ENCODE results near the gene HIPK2.

The HIPK2 gene

DNA sequence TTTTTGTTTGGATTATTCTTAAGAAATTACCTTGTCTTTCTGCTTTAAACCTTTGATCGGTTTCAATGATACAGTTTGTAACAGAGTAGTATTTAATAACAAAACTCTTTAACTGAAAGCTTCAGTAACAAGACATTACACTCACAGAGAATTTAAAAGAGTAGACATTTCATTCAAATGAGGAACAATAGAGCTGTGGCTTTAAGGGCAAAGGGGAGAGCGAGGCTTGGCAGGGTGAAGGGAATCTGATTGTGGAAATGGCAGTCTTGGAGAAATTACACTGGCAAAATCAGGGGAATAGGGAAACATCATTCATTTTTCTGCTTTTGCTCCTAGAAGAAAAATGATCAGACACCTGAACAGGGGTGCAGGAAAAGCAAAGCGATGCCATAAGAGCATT is 5.1 kb upstream of the HIPK2 start:
- DNase-seq: no peak

DNA sequence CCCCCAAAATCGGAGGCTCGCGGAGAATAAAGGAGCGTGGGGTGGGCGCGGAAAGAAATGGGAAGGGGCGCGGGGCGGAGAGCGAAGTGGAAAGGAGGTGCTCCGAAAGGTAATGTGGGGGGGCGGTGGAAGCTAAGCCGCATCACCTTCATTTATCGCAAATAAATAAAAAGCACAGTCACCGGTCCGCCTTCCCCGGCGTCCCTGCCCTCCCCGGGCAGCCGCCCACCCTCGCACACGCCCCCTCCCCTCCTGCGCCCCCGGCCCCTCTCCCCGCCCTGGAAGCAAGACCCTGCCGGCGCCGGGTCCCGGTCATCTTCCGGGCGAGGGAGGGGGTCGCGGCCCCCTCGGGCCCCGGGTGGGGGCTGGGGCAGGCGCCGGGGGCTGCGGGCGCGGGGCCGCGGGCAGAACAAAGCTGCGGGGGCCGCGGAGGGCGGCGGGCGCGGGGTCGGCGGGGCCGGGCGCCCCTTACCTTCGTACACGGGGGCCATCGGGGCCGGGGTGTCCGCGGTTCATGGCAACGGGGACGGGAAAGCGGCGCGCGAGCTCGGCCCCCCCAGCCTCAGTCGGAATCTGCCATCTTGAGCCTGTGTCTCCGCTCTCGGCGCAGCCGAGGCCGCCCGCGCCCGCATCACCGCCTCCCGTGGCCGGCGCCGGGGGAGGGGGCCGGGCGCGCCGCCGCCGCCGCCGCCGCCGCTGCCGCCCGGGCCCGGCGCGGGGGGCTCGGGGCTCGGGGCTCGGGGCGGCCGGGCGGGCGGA is 486 bp downstream of the HIPK2 start:
- peak; percentile 31 for DNase-seq

DNA sequence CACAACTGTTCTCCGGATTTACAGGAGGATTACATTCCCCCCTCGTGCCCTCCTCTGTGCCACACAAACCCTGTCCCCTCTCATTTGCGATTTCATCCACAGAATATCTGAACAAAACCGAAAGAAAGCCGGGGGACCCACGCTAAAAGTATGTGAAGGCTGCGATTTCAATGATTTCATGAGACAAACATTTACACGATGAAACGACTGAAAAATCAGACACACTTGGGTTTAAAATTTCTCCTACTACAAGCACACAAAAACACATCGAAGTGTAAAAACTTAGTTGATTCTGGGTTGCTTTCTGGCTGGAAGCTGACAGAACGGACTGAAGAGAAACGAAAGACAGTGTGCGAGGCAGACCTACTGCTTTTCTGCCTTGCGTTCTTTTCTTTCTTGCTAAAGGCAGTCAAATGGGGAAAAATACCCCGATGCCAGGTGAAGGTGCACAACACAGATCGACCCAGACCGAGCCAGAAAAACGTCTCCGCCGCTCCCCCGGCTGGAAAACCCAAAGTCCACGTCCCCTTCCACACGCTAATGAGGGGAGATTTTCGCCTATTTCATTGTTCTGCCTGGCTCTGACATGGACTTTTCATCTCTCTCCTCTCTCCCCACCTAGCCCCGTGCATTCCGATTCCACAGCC is 1.2 kb downstream of the HIPK2 start:
- DNase-seq: no peak

DNA sequence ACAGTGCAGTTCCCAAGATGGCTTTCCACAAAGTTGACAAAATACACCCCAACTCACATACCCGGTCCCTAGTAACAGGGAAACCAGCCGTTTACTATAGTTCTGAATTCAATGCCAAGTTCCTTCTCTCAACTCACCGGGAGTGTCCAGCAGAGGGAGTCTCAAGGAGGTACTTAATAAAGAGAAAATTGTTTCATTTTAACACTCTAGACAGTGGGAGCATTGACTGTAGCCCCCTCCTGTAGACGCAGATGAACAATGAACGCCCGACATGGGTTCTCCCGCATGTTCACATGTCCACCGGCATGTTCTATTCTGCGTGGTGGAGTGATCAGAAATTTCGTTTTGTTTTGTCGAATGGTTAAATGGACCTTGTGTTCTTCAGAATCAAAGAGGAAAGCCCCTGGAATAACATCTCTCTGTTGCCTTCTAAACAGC is 1.9 kb downstream of the HIPK2 start:
- DNase-seq: peak; percentile 55

DNA sequence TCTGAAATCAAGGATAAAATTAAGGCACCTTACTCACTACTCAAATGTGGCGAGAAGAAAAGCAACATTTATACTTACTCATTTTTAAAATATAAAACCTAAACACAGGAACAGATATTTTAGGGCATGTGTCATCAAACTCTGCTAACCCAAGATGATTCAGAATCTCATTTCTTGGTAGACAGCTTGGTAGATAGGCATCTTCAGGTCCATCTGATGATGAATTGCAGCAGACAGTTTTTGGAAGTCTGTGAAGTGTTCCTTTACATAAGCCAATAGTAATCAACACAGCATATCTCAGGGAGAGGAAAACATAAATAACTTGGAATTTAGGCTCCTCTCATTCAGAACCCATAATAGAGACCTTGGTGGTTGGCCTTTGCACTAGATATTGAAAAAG is 3.4 kb downstream of the HIPK2 start:
- no peak for DNase-seq

DNA sequence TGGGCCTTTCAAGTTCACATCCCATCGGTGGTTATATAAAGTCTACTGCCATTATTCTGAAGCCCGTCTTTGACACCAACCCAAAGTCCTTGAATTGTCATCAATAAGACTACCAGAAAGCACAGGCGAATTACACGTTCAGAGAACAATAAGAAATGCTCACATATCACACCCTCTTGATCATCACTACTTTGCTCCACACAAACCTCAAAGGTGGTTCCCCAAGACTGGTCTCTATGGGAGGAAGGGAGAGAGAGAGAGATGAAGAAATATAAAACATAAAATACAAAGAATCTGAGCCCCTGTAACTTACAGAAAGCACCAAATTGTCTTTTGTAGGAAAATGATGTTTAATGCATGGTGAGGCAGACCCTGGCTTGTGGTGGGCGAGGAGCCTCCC is 4.4 kb downstream of the HIPK2 start:
- DNase-seq: no peak

DNA sequence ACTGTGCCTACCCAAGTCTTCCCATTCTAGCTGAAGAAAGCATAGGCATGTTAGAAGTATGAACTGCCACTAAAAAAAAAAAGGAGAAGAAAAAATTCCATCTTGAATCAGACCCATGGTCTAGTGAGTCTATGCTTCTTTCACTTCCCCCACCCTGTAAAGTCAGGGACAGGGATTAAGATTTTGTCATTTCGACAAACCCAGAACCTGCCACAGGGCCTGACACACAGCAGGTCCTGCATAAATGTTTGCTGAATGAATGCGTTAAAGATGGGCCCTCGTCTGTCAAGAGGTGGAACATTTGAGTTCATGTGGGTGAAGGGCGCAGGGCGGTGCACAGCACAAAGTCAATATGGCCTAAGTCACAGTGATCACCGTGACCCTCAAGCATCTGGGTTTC is 4.9 kb downstream of the HIPK2 start:
- no peak for DNase-seq

DNA sequence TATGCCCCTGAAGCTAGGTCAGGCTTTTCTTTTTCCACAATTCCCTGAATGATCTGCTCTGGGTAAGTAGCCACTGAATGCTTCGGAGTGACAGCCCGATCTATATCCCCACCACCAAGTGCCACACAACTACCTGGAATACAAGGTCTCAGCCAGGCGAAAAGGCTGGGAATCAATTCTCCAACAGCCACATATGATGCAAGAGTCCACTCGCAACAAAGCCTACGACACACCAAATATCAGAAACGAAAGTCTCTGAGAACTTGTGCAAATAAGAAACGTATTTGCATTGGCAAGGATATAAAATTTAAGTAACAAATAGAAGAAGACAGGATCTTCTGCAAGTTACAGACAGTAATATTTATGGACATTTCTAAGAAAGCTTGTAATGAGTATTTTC is 5.7 kb downstream of the HIPK2 start:
- DNase-seq: no peak

DNA sequence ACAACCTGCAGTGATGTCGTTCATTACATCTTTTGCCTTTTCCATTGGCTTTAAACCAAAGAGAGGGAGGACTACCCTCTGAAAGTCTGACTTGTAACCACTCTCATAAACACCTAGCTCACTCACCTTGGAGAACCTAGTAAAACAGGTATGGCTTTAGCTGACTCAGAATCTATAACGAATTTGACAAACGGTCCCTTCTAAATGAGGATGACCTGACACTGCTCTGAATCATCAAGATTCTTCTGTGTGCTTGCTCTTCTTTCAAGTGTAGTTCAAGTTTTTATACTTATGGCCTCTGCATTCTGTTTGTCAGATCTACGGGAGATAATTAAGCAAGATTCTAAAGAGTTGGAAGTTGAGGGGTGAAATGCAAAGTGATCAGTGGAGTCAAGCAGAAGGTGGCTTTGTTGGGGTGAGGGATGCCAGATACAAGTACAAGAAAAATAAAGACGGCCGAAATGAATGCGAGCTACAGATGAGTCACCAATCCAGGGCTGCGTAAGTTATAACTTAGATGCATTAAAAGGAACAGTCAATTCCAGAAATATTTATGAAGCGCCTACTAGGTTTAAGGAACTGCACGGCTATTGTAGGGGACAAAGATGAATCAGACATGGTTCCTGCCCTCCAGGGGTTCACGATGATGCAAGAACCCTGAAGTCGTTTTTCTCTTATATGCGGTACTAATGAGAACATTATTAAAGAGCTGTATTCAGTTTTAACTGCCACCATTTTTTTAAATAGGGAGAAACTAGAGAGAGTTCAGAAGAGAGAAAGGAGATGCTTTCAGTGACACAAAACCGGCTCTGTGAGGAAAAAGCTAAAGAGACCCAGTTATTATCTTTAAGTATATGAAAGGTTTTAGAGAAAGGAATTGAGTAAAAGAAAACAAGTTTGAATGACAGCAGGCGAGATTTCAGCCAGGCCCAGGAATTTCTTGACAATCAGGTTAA is 6.5 kb downstream of the HIPK2 start:
- no peak for DNase-seq

DNA sequence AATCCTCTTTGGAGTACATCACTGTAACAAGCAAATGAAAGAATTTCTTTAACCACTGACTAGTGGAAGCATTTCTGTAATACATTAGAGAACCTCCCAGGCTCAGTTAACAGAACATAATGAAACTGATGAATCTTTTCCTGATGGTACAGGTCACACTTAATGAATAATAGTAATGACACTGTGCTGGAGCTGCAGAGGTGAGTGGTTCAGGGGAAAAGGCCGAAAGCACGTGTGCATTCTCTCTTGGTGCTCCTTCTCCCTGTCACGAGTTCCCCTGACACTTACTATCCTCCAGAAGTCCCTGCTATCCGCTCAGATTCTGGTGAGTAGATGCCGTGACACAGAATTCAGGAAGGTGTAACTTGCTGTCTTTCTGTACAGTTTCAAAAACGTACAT is 8.0 kb downstream of the HIPK2 start:
- no peak for DNase-seq

DNA sequence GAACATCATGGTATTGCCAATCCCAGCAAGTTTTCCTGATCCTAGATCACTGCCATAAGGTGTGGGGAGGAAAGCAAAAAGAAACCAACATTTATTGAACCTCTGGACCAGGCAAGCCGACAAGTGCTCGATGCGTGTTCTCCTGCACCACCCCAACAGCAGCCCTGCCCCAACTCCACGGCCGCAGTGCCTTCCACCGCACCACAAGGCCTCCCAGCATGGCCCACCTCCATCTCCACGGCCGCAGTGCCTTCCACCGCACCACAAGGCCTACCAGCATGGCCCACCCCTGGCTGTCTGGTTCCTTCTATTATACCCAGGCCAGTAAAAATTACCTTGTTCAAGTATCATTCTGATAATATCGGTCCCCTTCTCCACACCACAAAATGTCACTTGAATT is 8.7 kb downstream of the HIPK2 start:
- DNase-seq: no peak

DNA sequence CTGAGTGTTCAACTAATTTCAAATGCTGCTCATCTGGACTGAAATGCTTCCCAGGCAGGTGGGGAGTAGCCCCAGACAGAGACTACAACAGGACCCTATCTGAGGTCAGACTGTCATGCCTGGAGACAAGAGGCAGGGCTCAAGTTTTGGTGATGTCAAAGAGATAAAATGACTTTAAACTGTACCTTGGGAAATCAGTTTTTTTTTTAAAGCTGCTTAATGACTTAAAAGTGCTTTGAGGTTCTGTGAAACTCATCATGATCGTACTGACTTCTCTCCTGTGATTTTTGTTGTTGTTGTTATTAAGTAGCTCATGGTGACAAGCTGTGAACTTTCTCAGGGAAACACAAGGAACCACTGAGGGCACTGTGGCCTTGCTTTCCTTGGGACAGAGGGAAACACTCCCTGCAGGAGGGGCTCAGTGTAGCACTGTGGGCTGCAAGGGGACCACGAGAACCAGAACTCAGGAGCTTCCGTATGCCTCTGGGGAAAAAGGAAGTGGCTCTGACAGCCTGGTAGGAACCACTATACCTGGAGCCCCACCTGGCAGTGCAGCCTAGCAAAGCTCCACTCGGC is 9.5 kb downstream of the HIPK2 start:
- DNase-seq: no peak

DNA sequence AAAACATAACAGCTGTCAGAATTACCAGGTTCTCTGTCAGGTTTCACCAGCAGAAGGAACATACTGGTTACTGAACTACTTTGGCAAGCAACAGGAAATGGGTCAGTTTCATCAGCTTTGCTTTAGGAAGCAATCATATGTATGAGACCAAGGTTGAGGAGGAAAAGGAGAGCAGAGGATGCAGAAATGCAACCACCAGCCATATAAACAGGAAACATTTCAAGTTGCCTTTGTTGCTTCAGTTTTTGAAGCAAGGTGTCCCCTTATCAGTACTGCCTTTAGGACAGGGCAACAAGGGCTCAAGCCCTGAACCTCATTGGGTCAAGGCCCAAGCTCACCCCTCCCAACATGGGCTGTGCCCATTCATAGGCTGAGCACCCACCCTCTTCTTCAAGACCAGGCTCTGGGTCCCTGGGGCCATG is 10.2 kb downstream of the HIPK2 start:
- DNase-seq: no peak

DNA sequence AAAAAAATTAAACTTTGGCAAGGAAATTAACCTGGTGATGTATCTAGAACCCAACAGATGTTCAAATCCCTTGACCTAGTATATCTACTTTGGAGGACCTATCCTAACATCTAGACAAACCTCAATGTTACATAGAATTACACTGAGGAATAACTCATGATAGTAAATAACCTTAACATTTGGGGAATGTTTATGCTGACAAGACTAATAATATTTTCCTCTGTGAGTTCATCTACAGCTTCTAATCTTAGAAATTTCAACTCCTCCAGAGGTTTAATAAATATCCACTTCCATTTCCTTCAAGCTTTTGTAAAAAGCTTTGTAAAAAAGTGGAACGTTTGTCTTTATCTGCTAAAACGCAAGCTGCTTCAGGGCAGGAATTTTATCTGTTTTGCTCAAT is 12.7 kb downstream of the HIPK2 start:
- no peak for DNase-seq

DNA sequence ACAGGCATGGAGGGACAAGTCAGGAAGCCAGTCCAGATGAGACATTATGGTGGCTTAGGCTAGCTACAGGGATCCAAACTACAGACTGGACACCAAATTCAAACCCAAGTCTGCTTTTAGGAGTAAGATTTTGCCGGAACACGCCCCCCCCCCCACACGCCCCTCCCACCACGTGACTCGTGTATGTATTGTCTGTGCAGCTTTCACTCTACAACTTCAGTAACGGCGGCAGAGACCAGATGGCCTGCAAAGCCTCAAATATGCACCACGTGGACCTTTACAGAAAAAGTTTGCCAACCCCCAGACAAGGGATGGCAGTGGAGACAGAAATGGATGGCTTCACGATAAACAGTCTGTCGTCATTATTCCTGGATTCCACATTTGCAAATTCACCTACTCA is 14.5 kb downstream of the HIPK2 start:
- no peak for DNase-seq

DNA sequence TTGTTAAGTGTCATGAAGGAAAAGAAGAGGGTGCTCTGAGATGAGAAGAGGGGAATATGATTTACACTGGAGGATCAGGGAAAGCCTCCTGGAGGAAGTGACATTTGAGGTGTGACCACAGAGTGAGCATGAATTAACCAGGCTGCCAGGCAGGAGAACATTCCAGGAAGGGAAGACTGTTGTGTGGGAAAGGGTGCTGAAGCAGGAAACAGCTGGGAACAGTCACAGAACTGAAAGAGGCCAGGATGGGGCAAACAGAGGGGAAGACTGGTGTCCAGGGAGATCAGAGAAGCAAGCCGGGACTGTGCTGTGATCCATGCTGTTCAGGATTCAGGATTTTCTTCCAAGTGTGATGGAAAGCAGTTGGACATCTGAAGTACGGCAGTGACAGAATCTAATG is 14.9 kb downstream of the HIPK2 start:
- no peak for DNase-seq

DNA sequence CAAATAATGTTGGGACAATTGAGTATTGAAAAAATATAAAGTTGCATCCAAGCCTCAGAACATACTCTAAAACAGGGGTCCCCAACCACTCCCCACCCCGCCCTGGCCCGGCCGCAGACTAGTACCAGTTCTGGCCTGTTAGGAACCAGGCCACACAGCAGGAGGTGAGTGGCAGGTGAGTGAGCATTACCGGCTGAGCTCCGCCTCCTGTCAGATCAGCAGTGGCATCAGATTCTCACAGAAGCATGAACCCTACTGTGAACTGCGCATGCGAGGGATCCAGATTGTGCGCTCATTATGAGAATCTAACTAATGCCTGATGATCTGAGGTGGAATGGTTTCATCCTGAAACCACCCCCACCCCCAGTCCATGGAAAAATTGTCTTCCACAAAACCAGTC is 19.4 kb downstream of the HIPK2 start:
- DNase-seq: no peak

DNA sequence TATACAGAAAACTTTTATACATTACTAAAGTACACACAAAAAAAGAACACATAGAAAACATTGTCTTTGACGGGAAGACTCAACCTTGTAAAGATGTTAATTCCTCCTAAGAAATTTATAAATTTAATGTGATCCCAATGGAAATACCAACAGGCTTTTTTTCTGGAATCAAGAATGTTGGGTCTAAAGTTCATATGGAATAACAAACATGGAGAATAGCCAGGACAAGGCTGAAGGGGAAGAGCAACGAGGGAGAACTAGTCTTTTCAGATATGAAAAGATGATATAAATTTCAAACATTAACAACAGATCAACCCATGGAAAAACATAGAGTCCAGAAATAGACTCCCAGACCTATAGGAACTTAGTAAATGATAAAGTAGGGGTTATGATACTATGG is 19.8 kb downstream of the HIPK2 start:
- DNase-seq: no peak

DNA sequence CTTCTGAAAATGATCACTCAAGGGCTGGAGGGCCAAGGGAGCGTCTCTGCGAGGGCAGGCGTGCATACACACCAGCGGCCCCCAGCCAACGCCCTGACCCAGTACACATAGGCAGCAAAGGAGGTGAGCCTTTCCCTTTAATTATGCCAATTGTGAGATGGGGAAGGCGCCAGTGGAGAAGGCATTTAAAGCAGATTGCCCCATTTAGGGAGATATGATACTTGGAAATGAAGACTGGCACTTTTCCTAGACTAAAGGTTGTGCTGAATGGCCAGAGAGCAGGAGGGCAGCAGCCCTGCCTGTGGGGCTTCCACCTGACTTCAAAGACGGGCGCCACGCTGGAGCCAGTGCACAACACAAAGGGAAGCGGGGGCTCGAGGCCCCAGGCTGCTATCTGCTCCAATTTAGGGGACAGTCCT is 24.1 kb downstream of the HIPK2 start:
- no peak for DNase-seq

DNA sequence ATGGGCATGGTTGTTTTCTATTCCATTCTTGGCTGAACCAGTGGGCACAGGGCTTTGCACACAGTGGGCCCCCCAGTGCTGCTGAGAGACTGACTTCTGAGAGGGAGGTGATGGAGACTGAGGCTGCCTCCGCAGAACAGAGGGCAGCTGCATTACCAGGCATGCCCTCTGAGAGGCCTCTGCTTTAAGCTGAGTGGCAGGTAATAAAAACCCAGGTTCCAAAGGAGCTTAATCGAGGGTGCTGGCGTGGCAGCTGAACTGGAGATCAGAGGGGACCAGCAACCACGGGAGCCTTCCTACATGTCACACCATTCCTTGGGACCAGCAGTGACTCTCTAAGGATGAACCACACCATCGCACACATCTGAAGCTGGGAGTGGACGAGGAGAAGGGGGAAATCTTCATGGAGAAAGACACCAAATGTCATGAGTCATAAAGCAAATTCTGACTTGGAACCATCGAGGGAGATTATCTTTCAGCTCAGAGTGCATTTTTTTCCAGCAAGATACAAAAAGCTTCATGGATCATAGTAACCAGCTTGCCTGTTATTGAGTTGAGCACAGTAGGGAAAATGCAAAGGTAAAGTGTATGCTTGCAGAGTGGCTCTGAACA is 24.6 kb downstream of the HIPK2 start:
- no peak for DNase-seq

DNA sequence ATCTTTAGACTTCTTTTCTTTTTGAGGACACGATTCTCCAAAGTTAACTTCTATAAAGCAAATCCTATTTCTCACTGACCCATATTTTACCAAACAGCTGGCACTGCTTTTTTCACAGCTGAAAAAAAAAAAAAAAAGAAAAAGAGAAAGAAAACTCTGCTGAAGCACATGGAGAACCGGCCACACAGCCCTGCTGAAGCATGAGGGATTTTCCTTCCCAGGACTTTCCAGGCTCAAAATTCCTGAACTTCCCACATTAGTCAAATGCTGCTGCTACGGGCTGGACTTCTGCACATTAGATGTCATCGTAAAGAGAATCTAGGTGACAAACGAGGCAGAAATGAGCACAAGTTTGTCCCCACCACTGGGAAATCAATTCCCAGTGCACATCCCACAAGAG is 25.2 kb downstream of the HIPK2 start:
- DNase-seq: no peak

DNA sequence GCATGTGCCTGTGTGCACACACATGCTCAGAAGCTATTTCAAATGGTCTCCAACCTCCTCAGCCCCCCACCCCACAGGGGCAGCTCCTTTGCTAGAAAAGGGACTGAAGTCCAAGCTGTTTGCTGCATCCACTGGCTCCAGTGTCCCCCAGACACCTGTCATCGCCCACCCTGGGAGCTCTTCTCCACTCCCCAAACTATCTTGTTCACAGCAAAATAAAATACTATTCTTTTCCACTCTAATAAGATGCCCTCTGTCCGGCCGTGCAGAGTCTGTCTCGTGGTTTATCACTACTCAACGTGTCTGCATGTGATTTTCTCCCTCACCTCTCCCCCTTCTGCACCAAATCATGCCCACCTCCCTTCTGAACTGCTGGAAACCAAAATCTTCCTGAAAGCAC is 25.6 kb downstream of the HIPK2 start:
- DNase-seq: no peak

Data from stimulated activated CD4-positive, alpha-beta T cell treated with anti-CD3 and anti-CD28 coated beads, Interleukin-1b, Interleukin-23, amount 100 ng/mL, for 48 hours (primary cell).